ENCODE data around the gene FUNDC2. TPM values are rescaled to one million over a fixed set of nuclear protein-coding genes. Genes with fewer than 3 reads are reported as not detected.

Gene FUNDC2
- total RNA-seq, 4 donors from 2014 or later: 73.8 to 98.2 (median 95.9) TPM

DNA sequence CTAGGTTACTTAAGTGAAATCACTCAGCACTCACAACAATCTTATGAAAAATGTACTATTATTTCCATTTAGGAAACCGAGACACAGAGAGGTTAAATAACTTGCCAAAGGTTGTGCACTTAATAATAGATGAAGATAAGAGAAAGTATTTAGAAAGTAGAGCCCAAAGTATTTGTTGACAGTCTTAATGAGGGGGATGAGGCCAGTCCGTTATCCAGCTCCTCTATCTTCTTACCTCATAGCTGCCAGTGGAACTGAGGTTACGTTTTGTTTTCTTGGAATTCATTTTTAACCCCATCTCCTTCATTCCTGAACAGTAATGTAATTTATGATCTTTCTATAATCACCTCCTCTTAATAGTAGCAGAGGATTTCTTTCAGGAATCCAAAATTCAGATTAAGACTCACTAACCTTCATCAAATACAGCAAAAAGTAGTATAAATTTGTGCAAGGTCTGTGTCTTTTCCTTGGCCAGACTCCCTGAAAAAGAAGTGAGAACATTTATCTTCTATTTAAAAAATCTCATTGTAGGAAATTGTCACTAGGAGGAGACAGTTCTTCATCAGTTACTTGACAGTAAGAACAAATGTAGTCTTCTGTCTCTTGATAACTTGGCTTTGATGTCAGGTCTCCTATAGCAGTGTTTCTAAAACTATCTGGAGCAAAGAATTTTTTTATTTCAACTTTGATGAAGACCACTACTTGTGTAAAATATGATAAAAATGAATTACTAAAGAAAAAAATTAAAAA, 39.6 kb upstream of the FUNDC2 start:
- DNase-seq (ENCODE audit: extremely low spot score): no peak
- H3K27ac ChIP-seq (replicated peaks in 1 of 4): no peak overlapping the region
- intact Hi-C loops (cut with DNase I): no loop called here
- no peaks in the 10 kb centered on the region for H3K9me3 ChIP-seq
- H3K27me3 ChIP-seq: no peaks in the 10 kb centered on the region
- WGBS: 42% methylated on average over 3 of the region's 3 CpGs
- no peak for TF ChIP-seq POLR2AphosphoS5 (IDR thresholded peaks at IDR 0.05)
- no peak for TF ChIP-seq EP300 (IDR thresholded peaks at IDR 0.05)
- TF ChIP-seq, protein P1, sequence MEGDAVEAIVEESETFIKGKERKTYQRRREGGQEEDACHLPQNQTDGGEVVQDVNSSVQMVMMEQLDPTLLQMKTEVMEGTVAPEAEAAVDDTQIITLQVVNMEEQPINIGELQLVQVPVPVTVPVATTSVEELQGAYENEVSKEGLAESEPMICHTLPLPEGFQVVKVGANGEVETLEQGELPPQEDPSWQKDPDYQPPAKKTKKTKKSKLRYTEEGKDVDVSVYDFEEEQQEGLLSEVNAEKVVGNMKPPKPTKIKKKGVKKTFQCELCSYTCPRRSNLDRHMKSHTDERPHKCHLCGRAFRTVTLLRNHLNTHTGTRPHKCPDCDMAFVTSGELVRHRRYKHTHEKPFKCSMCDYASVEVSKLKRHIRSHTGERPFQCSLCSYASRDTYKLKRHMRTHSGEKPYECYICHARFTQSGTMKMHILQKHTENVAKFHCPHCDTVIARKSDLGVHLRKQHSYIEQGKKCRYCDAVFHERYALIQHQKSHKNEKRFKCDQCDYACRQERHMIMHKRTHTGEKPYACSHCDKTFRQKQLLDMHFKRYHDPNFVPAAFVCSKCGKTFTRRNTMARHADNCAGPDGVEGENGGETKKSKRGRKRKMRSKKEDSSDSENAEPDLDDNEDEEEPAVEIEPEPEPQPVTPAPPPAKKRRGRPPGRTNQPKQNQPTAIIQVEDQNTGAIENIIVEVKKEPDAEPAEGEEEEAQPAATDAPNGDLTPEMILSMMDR (IDR thresholded peaks at IDR 0.05): no peak
- TF ChIP-seq POLR2A (IDR thresholded peaks at IDR 0.05; ENCODE audit: low read depth): no peak
- H3K4me1 ChIP-seq: no peaks in the 10 kb centered on the region
- no peak overlapping the region for H3K4me3 ChIP-seq
- H3K36me3 ChIP-seq: peaks cover 0 to 4% (median 0%) of the 10 kb centered on the region in 4 donors

DNA sequence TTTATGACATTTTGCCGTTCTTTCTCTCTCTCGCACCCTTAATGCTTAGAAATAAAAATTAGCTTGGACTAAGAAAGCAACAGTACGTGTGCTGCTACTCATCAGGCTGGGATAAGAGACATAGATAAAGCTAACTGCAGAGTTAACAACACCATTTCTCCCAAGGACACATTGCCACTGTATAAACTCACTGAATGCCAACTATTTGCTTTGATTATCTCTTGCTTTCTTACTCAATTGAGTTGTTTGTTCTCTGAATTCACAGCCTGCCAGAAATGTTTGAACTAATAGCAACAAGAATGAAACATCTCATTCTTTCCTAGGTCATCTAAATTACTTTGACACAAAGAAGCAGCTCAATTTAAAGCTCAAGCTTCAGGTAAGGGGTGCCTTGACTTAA, 38.7 kb upstream of the FUNDC2 start:
- H3K27ac ChIP-seq (replicated peaks in 1 of 4): no peak overlapping the region
- H3K36me3 ChIP-seq: peaks cover 0 to 4% (median 0%) of the 10 kb centered on the region in 4 donors
- 74% methylated on average over 3 of the region's 3 CpGs for WGBS
- no peak for DNase-seq (ENCODE audit: extremely low spot score)
- TF ChIP-seq POLR2A (IDR thresholded peaks at IDR 0.05; ENCODE audit: low read depth): no peak
- TF ChIP-seq EP300 (IDR thresholded peaks at IDR 0.05): no peak
- TF ChIP-seq, protein P1 (IDR thresholded peaks at IDR 0.05): no peak
- TF ChIP-seq POLR2AphosphoS5 (IDR thresholded peaks at IDR 0.05): no peak
- intact Hi-C loops (cut with DNase I): no loop called here
- H3K27me3 ChIP-seq: no peaks in the 10 kb centered on the region
- H3K4me3 ChIP-seq: no peak overlapping the region
- no peaks in the 10 kb centered on the region for H3K9me3 ChIP-seq
- no peaks in the 10 kb centered on the region for H3K4me1 ChIP-seq

DNA sequence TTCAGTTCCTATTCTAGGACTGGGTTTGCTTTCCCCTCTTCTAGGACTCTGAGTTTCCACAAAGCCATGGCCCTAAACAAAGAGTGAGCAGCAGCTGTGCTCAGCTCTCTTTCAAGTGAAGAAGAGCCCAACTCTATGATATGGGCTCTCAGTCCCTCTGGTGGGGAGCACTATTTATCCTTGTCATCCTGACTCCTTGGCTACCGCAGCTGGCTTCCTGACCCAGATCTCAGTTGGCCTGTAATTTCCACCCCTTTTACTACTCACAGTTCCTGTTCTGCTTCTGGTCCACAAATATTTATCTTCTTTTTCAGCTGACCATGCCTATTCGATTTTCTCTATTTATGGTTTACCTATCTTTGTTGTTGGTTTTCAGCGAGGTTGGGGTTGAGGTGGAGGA, 37.9 kb upstream of the FUNDC2 start:
- H3K9me3 ChIP-seq: no peaks in the 10 kb centered on the region
- DNase-seq (ENCODE audit: extremely low spot score): no peak
- intact Hi-C loops (cut with DNase I): no loop called here
- TF ChIP-seq POLR2AphosphoS5 (IDR thresholded peaks at IDR 0.05) (no peak), EP300 (IDR thresholded peaks at IDR 0.05) (no peak), POLR2A (IDR thresholded peaks at IDR 0.05; ENCODE audit: low read depth) (no peak)
- no peak overlapping the region for H3K4me3 ChIP-seq
- no peak overlapping the region for H3K27ac ChIP-seq (replicated peaks in 1 of 4)
- H3K27me3 ChIP-seq: no peaks in the 10 kb centered on the region
- H3K36me3 ChIP-seq: peaks cover 0 to 4% (median 0%) of the 10 kb centered on the region in 4 donors
- H3K4me1 ChIP-seq: no peaks in the 10 kb centered on the region
- WGBS: 61% methylated on average over 3 of the region's 3 CpGs

DNA sequence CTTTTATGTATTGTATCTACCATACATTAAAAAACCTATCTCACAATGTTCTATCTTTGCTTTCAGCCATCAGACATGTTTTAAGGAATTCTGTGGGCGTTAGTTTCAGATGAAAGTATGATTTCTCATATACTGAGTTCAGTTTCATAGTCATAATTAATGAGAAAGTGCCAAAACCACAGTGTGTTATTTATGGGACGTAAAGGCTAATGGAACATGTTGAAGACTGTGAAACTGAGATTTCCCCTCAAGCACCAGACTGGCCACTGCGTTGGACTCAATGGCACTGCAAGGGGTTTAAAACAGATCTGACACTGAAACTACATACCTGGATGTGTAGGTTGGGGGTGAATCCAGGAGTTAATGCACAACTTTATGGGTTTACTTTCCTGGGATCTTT, 36.1 kb upstream of the FUNDC2 start:
- Histone ChIP-seq H3K36me3 (no peaks in the 10 kb centered on the region), H3K27me3 (no peaks in the 10 kb centered on the region), H3K9me3 (no peaks in the 10 kb centered on the region), H3K27ac (replicated peaks in 1 of 4) (no peak overlapping the region), H3K4me1 (no peaks in the 10 kb centered on the region), H3K4me3 (no peak overlapping the region)
- no peak for TF ChIP-seq EP300 (IDR thresholded peaks at IDR 0.05)
- TF ChIP-seq POLR2A (IDR thresholded peaks at IDR 0.05; ENCODE audit: low read depth): no peak
- TF ChIP-seq POLR2AphosphoS5 (IDR thresholded peaks at IDR 0.05): no peak
- no peak for DNase-seq (ENCODE audit: extremely low spot score)
- intact Hi-C loops (cut with DNase I): no loop called here
- WGBS: 71% methylated on average over 3 of the region's 3 CpGs

DNA sequence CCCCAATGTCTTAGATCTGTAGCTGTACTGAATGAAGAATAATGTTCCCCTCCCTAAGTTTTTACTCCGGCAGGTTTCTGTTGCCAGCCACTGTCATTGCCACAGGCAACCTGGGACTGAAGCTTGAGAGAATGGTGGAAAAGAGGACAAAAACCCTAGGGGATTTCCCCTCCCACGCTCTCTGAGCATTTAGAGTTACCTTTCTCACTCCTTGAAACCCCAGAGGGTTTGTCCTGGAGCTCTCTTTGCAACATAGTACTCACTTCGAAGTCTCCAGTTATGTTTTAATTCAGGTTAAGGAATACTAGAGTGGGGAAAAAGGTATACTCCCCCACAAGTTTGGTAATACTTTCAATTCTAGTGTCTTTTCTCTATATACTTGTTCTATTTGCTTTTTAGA, 35.6 kb upstream of the FUNDC2 start:
- no peaks in the 10 kb centered on the region for H3K36me3 ChIP-seq
- no peak for TF ChIP-seq POLR2A (IDR thresholded peaks at IDR 0.05; ENCODE audit: low read depth)
- TF ChIP-seq POLR2AphosphoS5 (IDR thresholded peaks at IDR 0.05): no peak
- TF ChIP-seq EP300 (IDR thresholded peaks at IDR 0.05): no peak
- TF ChIP-seq, protein P1 (IDR thresholded peaks at IDR 0.05): no peak
- H3K27ac ChIP-seq (replicated peaks in 1 of 4): no peak overlapping the region
- H3K4me1 ChIP-seq: no peaks in the 10 kb centered on the region
- WGBS: 58% methylated on average over 3 of the region's 3 CpGs
- H3K27me3 ChIP-seq: no peaks in the 10 kb centered on the region
- H3K9me3 ChIP-seq: no peaks in the 10 kb centered on the region
- H3K4me3 ChIP-seq: no peak overlapping the region
- no peak for DNase-seq (ENCODE audit: extremely low spot score)
- intact Hi-C loops (cut with DNase I): no loop called here
